ENCODE results near the gene HCN2.

DNA sequence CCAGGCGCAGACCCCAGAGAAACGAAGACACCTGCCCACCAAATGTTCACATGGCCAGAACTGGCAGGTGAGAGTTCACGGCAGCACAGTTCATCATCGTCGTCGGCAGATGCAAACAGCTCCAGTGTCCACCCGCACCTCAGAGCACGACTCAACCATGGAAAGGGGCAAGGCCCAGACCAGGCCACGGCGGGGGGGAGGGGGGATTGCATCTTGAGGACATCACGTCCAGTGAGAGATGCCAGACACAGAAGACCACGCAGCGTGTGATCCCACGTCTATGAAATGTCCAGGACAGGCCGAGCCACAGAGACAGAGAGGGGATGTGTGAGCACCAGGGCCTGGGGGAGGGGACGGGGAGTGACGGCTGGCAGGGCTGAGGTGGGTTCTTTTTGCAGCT is 66.0 kb downstream of the HCN2 start:
- TF ChIP-seq, protein P1, sequence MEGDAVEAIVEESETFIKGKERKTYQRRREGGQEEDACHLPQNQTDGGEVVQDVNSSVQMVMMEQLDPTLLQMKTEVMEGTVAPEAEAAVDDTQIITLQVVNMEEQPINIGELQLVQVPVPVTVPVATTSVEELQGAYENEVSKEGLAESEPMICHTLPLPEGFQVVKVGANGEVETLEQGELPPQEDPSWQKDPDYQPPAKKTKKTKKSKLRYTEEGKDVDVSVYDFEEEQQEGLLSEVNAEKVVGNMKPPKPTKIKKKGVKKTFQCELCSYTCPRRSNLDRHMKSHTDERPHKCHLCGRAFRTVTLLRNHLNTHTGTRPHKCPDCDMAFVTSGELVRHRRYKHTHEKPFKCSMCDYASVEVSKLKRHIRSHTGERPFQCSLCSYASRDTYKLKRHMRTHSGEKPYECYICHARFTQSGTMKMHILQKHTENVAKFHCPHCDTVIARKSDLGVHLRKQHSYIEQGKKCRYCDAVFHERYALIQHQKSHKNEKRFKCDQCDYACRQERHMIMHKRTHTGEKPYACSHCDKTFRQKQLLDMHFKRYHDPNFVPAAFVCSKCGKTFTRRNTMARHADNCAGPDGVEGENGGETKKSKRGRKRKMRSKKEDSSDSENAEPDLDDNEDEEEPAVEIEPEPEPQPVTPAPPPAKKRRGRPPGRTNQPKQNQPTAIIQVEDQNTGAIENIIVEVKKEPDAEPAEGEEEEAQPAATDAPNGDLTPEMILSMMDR (IDR thresholded peaks at IDR 0.05): no peak
- TF ChIP-seq POLR2A (IDR thresholded peaks at IDR 0.05): no peak
